Tibial nerve (tissue), 3 donors: ENCODE measurements around the gene ALK.

Source experiments
- CTCF ChIP-seq, 5 experiments: fragments of 200-600 bp in 3 of 5; fragments of 450-650 bp in 2 of 5; sonication (generic) in 3 of 5; IDR thresholded peaks; one replicate each; pipeline ENCODE4 v1.5.1; 2016 to 2019; ENCODE audit warnings: antibody characterized with exemption in 5 of 5, mild to moderate bottlenecking in 3 of 5, moderate library complexity in 2 of 5
- POLR2A ChIP-seq, 2 donors: fragments of 450-650 bp; IDR thresholded peaks; one replicate each; pipeline ENCODE4 v1.6.1; 2017; ENCODE audit warnings: antibody characterized with exemption in 2 of 2, mild to moderate bottlenecking in 2 of 2, moderate library complexity in 2 of 2

DNA sequence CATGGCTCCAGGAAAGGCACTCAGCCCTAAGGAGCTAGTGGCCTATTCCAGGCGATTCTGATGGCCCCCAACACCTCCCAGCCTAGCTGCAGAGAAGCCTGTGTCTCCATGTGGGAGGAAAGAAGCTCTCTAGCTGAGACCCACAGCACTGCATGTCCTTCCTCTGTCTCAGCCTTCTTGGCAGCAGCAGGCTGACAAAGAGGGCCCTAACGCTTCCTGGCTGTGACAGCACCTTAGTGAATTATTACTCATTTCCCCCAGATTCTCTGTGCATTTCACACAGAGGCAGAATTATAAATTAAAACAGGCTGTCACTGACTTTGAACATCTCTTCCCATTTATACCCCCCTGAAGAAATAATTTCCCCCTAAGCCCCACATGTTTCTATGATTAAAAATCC lies 599.4 kb downstream of the ALK start:
- TF ChIP-seq CTCF (IDR thresholded peaks at IDR 0.05), result no peak
- TF ChIP-seq POLR2A (IDR thresholded peaks at IDR 0.05), result no peak
